Keratinocyte (primary cell): ENCODE results near the gene LHX3. TPM values are rescaled to one million over a fixed set of nuclear protein-coding genes. Genes with fewer than 3 reads are reported as not detected.

Experiments
- DNase-seq: peaks from one replicate; pipeline ENCODE4 v3.0.0-alpha.2; 2011; ENCODE audit warnings: low read depth, missing footprints, low spot score
- FAIRE-seq: peaks from 2 replicates; lab custom pipeline; 2011; peaks lifted over from hg19 to GRCh38; lab: Jason Lieb, UNC
- H2AFZ ChIP-seq: 2 replicates; pipeline ENCODE4 v1.6.0; 2012; ENCODE audit warnings: low read length, control low read depth, inconsistent platforms; ENCODE audit not compliant: control insufficient read depth
- H3K27ac ChIP-seq: 2 replicates; pipeline ENCODE4 v1.5.1; 2011; ENCODE audit warnings: low read length; ENCODE audit not compliant: control insufficient read depth, insufficient read depth
- H3K27me3 ChIP-seq: 3 replicates; pipeline ENCODE4 v1.6.0; 2011; ENCODE audit warnings: low read length; ENCODE audit not compliant: control insufficient read depth, insufficient read depth; ENCODE audit errors: extremely low read depth
- H3K36me3 ChIP-seq, 2 experiments: 2 replicates in 1 of 2; 3 replicates in 1 of 2; pipeline ENCODE4 v1.5.1; 2011; ENCODE audit warnings: low read length in 2 of 2, mild to moderate bottlenecking in 1 of 2; ENCODE audit not compliant: control insufficient read depth in 2 of 2, insufficient read depth in 2 of 2; ENCODE audit errors: extremely low read depth in 1 of 2
- H3K4me1 ChIP-seq: 3 replicates; pipeline ENCODE4 v1.5.1; 2011; ENCODE audit warnings: low read length; ENCODE audit not compliant: control insufficient read depth, insufficient read depth; ENCODE audit errors: extremely low read depth
- H3K4me2 ChIP-seq: 3 replicates; pipeline ENCODE4 v1.6.0; 2011; ENCODE audit warnings: low read depth, low read length; ENCODE audit not compliant: control insufficient read depth, insufficient read depth; ENCODE audit errors: extremely low read depth
- H3K4me3 ChIP-seq, 3 experiments: fragments of 200-600 bp in 1 of 3; sonication (generic) in 1 of 3; 2 replicates in 2 of 3; 3 replicates in 1 of 3; pipeline ENCODE4 v1.5.1; 2011 to 2016; ENCODE audit warnings: low read length in 3 of 3, mild to moderate bottlenecking in 3 of 3, control low read depth in 2 of 3, inconsistent platforms in 1 of 3, low read depth in 1 of 3, mixed read lengths in 1 of 3, mixed run types in 1 of 3, moderate library complexity in 1 of 3; ENCODE audit not compliant: control insufficient read depth in 2 of 3, insufficient read depth in 2 of 3; ENCODE audit errors: extremely low read depth in 1 of 3
- H3K79me2 ChIP-seq: 2 replicates; pipeline ENCODE4 v1.6.0; 2012; ENCODE audit warnings: low read length; ENCODE audit not compliant: control insufficient read depth, insufficient read depth
- H3K9ac ChIP-seq: 3 replicates; pipeline ENCODE4 v1.6.0; 2011; ENCODE audit warnings: low read length; ENCODE audit not compliant: control insufficient read depth, insufficient read depth; ENCODE audit errors: extremely low read depth
- H3K9me1 ChIP-seq: 3 replicates; pipeline ENCODE4 v1.6.0; 2011; ENCODE audit warnings: low read length; ENCODE audit not compliant: control insufficient read depth, insufficient read depth; ENCODE audit errors: extremely low read depth
- H3K9me3 ChIP-seq: 2 replicates; pipeline ENCODE4 v1.5.1; 2012; ENCODE audit warnings: low read depth, low read length; ENCODE audit not compliant: control insufficient read depth
- H4K20me1 ChIP-seq: 3 replicates; pipeline ENCODE4 v1.6.0; 2011; ENCODE audit warnings: low read length; ENCODE audit not compliant: control insufficient read depth, insufficient read depth; ENCODE audit errors: extremely low read depth
- CTCF ChIP-seq, 3 experiments: IDR thresholded peaks in 1 of 3; conservative IDR thresholded peaks in 1 of 3; optimal IDR thresholded peaks in 1 of 3; 2 replicates in 2 of 3; 3 replicates in 1 of 3; pipeline versions ENCODE3 to v1.5.1; 2011; ENCODE audit warnings: low read length in 3 of 3, mild to moderate bottlenecking in 3 of 3, moderate library complexity in 2 of 3, control low read depth in 1 of 3, inconsistent platforms in 1 of 3; ENCODE audit not compliant: insufficient read depth in 2 of 3; ENCODE audit errors: extremely low read depth in 1 of 3
- EZH2 ChIP-seq: IDR thresholded peaks from one replicate; pipeline ENCODE4 v1.6.1; 2012; ENCODE audit warnings: inconsistent platforms, mild to moderate bottlenecking, low read length, moderate library complexity
- dilution Hi-C: fragments of 300-500 bp; cut with MboI; formaldehyde crosslinking; loops from one replicate; pipeline ENCODE4 v1.7.0; 2020; ENCODE audit warnings: low sequenced_read_pairs; ENCODE audit not compliant: extremely low pct_ligation_motif_present
- polyA plus RNA-seq, 5 experiments: library from polyadenylated mRNA; depleted of rRNA in 3 of 5; stranded (reverse) in 3 of 5; stranded (forward) in 1 of 5; unstranded in 1 of 5; fragments of >200 nt; gene quantifications; 1 replicate in 1 of 5; 2 replicates in 3 of 5; 3 replicates in 1 of 5; pipeline versions ENCODE4 v1.2.1 to v1.2.3, GENCODE V29; 2011 to 2012; ENCODE audit warnings: missing spikeins in 2 of 5, low read depth in 1 of 5, low replicate concordance in 1 of 5

Gene LHX3
- polyA plus RNA-seq, 1 donor (not counting 4 experiments of a cell fraction or from before 2014, with no cell fraction given): not detected

DNA sequence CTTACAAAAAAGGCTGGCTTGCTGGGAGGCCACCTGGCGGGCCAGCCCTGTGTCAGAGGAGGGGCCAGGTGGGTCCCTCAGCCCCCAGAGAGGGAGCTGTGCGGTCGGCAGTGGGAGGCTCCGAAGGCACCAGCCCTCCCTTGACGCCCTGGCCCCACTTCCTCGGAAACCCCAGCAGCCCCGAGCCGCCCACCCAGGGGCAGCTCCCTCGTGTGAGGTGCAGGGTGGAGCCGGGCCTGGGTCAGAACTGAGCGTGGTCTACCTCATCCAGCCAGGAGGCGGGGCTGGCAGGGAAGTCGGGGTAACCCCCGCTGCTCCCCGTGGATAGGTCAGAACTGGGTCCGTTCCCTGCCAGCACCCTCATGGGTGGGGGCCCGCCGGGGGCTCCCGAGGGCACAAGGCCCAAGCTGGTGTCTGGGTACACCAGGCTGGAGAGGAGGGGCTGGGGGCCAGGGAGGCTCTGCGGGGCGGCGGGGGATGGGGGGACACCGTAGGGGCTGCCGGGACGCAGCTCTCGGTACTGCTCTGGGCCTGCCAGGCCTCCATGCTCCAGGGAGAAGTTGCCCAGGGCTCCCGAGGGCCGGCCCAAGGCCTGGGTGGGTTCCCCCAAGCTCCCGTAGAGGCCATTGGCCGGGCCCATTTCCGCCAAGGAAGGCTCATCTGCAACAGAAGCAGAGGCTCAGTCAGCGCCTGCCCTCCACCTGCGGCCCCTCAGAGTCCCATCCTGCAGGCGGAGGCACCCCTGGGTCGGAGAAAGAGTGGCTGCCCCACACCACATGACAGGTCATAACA is 7.6 kb downstream of the LHX3 start:
- Histone ChIP-seq H3K9me1 (no peaks in the 10 kb centered on the region), H3K9ac (no peak overlapping the region), H3K4me2 (no peak overlapping the region), H3K27ac (no peak overlapping the region), H3K4me3 (no peak overlapping the region), H3K9me3 (no peaks in the 10 kb centered on the region), H3K79me2 (no peaks in the 10 kb centered on the region), H4K20me1 (no peaks in the 10 kb centered on the region), H3K27me3 (peaks cover 97% of the 10 kb centered on the region), H2AFZ (no peak overlapping the region), H3K4me1 (no peaks in the 10 kb centered on the region), H3K36me3 (no peaks in the 10 kb centered on the region)
- no peak for DNase-seq
- FAIRE-seq: no peak
- dilution Hi-C loops: no loop called here
- TF ChIP-seq CTCF (optimal IDR thresholded peaks at IDR 0.05 in 1 of 3, IDR thresholded peaks at IDR 0.05 in 1 of 3, conservative IDR thresholded peaks at IDR 0.05 in 1 of 3; ENCODE audit: extremely low read depth in 1 of 3, insufficient read depth in 2 of 3, low read length in 3 of 3) (no peak), EZH2 (no peak)

GRCh38 chr9:136196404-136197083 is 8.4 kb downstream of the LHX3 start:
- Histone ChIP-seq H3K27ac (no peak overlapping the region), H4K20me1 (no peaks in the 10 kb centered on the region), H3K9ac (no peak overlapping the region), H3K27me3 (peaks cover 97% of the 10 kb centered on the region), H2AFZ (no peak overlapping the region), H3K9me3 (no peaks in the 10 kb centered on the region), H3K4me1 (no peaks in the 10 kb centered on the region), H3K4me3 (no peak overlapping the region), H3K36me3 (no peaks in the 10 kb centered on the region), H3K4me2 (no peak overlapping the region), H3K9me1 (no peaks in the 10 kb centered on the region), H3K79me2 (no peaks in the 10 kb centered on the region)
- DNase-seq (no peak), FAIRE-seq (no peak)
- TF ChIP-seq CTCF (optimal IDR thresholded peaks at IDR 0.05 in 1 of 3, IDR thresholded peaks at IDR 0.05 in 1 of 3, conservative IDR thresholded peaks at IDR 0.05 in 1 of 3; ENCODE audit: extremely low read depth in 1 of 3, insufficient read depth in 2 of 3, low read length in 3 of 3) (no peak), EZH2 (no peak)
- dilution Hi-C loops: no loop called here
